ENCODE measurements around the gene RBMS3.

GRCh38 chr3:29805757-29806156 lies 524.9 kb downstream of the RBMS3 start:
- TF ChIP-seq POLR2A (IDR thresholded peaks at IDR 0.05) (no peak), EP300 (IDR thresholded peaks at IDR 0.05) (no peak)
- TF ChIP-seq, protein P1, sequence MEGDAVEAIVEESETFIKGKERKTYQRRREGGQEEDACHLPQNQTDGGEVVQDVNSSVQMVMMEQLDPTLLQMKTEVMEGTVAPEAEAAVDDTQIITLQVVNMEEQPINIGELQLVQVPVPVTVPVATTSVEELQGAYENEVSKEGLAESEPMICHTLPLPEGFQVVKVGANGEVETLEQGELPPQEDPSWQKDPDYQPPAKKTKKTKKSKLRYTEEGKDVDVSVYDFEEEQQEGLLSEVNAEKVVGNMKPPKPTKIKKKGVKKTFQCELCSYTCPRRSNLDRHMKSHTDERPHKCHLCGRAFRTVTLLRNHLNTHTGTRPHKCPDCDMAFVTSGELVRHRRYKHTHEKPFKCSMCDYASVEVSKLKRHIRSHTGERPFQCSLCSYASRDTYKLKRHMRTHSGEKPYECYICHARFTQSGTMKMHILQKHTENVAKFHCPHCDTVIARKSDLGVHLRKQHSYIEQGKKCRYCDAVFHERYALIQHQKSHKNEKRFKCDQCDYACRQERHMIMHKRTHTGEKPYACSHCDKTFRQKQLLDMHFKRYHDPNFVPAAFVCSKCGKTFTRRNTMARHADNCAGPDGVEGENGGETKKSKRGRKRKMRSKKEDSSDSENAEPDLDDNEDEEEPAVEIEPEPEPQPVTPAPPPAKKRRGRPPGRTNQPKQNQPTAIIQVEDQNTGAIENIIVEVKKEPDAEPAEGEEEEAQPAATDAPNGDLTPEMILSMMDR (IDR thresholded peaks at IDR 0.05), result no peak
